ENCODE measurements around the gene RPS6KA5.

DNA sequence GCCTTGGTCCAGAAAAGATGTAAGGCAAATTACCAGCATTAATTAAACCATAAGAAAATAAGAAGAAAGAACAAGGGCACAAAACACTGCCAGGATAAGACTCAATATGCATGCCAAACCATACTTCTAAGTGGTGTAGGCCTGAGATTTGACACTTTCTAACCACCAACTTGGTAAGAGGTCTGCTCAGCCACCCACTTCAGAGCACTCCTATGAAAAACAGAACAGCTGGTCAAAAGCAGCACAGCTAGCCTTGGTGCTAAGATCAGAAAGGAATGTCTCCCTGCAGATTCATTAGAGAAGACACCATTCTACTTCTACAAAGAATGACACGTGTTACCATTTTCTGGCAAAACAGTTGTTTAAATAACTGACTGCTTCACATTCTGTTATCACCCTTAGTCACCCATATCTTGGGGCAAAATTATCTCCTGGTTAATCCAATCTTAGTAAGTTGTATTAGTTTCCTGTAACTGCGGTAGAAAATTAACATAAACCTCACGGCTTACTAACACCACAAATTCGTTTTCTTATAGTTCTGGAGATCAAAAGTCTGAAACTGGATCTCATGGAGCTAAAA is 13.2 kb downstream of the RPS6KA5 start:
- TF ChIP-seq, protein P1, sequence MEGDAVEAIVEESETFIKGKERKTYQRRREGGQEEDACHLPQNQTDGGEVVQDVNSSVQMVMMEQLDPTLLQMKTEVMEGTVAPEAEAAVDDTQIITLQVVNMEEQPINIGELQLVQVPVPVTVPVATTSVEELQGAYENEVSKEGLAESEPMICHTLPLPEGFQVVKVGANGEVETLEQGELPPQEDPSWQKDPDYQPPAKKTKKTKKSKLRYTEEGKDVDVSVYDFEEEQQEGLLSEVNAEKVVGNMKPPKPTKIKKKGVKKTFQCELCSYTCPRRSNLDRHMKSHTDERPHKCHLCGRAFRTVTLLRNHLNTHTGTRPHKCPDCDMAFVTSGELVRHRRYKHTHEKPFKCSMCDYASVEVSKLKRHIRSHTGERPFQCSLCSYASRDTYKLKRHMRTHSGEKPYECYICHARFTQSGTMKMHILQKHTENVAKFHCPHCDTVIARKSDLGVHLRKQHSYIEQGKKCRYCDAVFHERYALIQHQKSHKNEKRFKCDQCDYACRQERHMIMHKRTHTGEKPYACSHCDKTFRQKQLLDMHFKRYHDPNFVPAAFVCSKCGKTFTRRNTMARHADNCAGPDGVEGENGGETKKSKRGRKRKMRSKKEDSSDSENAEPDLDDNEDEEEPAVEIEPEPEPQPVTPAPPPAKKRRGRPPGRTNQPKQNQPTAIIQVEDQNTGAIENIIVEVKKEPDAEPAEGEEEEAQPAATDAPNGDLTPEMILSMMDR (IDR thresholded peaks at IDR 0.05), result no peak
- TF ChIP-seq EZH2 (IDR thresholded peaks at IDR 0.05; ENCODE audit: borderline replicate concordance, insufficient read depth, low read depth, low read length, poor library complexity, severe bottlenecking), result no peak
